ENCODE measurements around the gene OLFML2B.
"Not testable (repeated sequence)": the region's sequence is repeated elsewhere in the genome, so short reads cannot be mapped to it uniquely, and the experiment has no call there.

Gene OLFML2B

DNA sequence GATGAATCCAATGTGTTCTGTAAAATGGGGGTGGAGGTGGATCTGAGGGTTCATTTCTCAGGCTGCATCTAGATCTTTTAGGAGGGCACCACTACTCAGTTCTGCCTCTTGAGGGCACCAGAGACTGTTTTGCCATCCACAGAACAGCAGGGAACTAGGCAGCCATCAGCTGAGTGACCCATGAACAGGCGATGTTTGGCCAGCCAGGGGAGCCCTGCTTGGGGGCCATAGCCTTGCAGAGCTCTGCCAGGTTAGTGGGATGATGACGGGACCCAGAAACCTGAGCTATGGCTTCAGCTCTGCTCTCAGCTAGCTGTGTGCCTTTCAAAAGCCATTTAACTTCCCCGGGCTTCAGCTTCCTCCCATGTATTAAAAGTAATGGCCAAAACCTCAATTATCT lies 32.4 kb upstream of the OLFML2B start:
- no peak overlapping the region for H3K4me3 ChIP-seq (replicated peaks; ENCODE audit: low read depth, low read length)
- DNase-seq (ENCODE audit: extremely low read depth, low read depth) = peak; percentile 66
- peak; percentile 96 for TF ChIP-seq CTCF (IDR thresholded peaks at IDR 0.05; ENCODE audit: low read depth, low read length, missing control alignments)

GRCh38 chr1:162055062-162055461 lies 31.4 kb upstream of the OLFML2B start:
- peak; percentile 59 for DNase-seq (ENCODE audit: extremely low read depth, low read depth)
- TF ChIP-seq CTCF (IDR thresholded peaks at IDR 0.05; ENCODE audit: low read depth, low read length, missing control alignments) = no peak
- no peak overlapping the region for H3K4me3 ChIP-seq (replicated peaks; ENCODE audit: low read depth, low read length)

DNA sequence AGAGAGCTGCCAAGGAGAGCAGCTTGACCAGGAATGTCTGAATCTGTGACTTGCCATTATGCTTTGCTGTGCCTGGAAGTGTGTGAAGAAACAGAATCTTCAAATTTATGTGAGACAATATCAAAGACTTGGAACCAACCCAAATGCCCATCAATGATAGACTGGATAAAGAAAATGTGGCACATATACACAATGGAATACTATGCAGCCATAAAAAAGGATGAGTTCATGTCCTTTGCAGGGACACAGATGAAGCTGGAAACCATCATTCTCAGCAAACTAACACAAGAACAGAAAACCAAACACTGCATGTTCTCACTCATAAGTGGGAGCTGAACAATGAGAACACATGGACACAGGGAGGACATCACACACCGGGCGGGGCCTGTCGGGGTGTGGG lies 30.3 kb upstream of the OLFML2B start:
- DNase-seq (ENCODE audit: extremely low read depth, low read depth); H3K4me3 ChIP-seq (replicated peaks; ENCODE audit: low read depth, low read length): not testable (repeated sequence)

GRCh38 chr1:162046921-162047320 lies 23.3 kb upstream of the OLFML2B start:
- no peak for DNase-seq (ENCODE audit: extremely low read depth, low read depth)
- no peak for TF ChIP-seq CTCF (IDR thresholded peaks at IDR 0.05; ENCODE audit: low read depth, low read length, missing control alignments)
- no peak overlapping the region for H3K4me3 ChIP-seq (replicated peaks; ENCODE audit: low read depth, low read length)

DNA sequence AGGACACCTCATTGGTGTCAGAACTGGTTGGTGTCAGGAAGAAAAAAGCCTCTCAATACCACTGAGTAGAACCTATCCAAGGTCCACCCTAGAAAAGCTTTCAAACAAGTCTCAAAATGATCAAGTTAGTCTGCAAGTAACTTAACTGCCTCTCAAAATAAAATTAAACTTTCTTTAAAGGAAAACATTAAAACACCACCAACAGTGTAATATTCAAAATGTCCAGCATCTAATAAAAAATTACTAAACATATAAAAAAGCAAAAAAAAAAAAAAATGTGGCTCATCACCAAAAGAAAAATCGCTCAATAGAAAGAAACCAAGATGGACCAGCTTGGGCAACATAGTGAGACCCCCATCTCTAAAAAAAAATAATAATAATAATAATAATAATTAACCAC lies 18.7 kb upstream of the OLFML2B start:
- TF ChIP-seq CTCF (IDR thresholded peaks at IDR 0.05; ENCODE audit: low read depth, low read length, missing control alignments) = no peak
- no peak overlapping the region for H3K4me3 ChIP-seq (replicated peaks; ENCODE audit: low read depth, low read length)
- DNase-seq (ENCODE audit: extremely low read depth, low read depth) = no peak

DNA sequence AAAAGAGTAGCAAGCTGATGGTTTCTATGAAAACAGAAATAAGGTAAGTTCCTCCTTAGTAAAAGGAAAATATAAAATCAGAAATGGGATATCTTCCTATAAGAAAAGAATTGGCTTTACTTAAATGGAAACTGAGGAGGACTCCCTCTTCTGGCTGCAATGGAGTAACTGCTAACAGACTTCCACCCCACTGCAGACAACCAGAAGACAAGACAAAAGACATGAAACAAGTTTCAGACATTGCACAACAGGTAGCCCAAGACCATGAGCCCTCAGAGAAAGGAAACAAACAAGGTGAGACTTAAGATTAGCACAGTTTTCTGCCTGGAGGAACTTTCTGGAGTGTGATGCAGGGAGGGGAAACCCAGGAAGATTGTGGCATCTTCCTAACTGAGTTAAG lies 17.0 kb upstream of the OLFML2B start:
- TF ChIP-seq CTCF (IDR thresholded peaks at IDR 0.05; ENCODE audit: low read depth, low read length, missing control alignments) = peak; percentile 59
- H3K4me3 ChIP-seq (replicated peaks; ENCODE audit: low read depth, low read length) = no peak overlapping the region
- DNase-seq (ENCODE audit: extremely low read depth, low read depth) = no peak

GRCh38 chr1:162040001-162040400 lies 16.3 kb upstream of the OLFML2B start:
- TF ChIP-seq CTCF (IDR thresholded peaks at IDR 0.05; ENCODE audit: low read depth, low read length, missing control alignments) = no peak
- no peak for DNase-seq (ENCODE audit: extremely low read depth, low read depth)
- H3K4me3 ChIP-seq (replicated peaks; ENCODE audit: low read depth, low read length) = no peak overlapping the region
